Measurements from ENCODE around the gene UBE2E3.

Gene UBE2E3

DNA sequence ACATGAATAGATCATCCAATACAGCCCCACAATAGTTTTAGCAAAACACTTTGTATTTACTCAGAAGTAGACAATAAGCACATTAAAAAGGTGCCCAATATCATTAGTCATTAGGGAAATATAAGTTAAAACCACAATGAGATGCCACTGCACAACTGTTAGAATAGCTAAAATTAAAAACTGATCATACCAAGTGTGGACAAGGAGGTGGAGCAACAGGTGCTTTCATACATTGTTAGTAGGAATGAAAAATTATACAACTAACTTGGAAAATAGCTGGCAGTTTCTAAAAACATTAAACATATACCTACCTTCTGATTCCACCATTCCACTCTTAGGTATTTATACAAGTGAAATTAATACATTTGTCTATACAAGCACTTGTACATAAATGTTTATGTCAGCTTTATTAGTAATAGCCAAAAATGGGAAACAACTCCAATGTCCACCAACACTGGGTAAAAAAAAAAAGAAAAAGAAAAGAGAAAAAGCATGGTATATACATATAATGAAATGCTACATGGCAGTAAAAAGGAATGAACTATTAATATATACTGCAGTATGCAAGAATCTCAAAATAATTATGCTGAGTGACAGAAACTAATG lies 27.6 kb upstream of the UBE2E3 start:
- no peaks in the 10 kb centered on the region for H3K9me3 ChIP-seq (ENCODE audit: control insufficient read depth in 2 of 2, low read length in 2 of 2)
- no peak overlapping the region for H3K9ac ChIP-seq (ENCODE audit: low read length in 2 of 2)
- no peaks in the 10 kb centered on the region for H3K4me1 ChIP-seq (ENCODE audit: control insufficient read depth, insufficient read depth, low read length)
- no peaks in the 10 kb centered on the region for H3K36me3 ChIP-seq (ENCODE audit: control insufficient read depth in 2 of 2, insufficient read depth in 2 of 2, low read length in 2 of 2)
- H3K27ac ChIP-seq (ENCODE audit: low read length) = no peak overlapping the region
- no peaks in the 10 kb centered on the region for H3K27me3 ChIP-seq (ENCODE audit: control insufficient read depth in 1 of 2, insufficient read depth in 2 of 2, low read length in 2 of 2)
- no peak overlapping the region for H3K4me3 ChIP-seq (ENCODE audit: low read length in 2 of 2)

DNA sequence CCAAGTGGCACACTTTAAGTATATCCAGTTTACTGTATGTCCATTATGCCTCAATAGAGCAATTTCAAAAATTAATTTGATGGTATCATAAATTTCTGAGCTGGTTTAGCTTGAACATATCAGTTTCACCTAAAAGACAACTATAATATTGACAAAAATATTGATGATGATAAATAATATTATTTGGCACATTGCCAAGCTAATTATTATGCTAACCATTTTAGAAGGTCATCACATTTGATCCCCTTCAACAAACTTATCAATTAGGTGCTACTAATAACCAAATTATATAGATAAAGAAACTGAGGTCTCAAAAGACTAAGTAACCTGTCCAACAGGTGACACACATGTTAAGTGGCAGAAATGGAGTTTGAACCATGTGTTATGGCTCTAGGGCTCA lies 26.9 kb upstream of the UBE2E3 start:
- Histone ChIP-seq H3K27ac (ENCODE audit: low read length) (no peak overlapping the region), H3K36me3 (ENCODE audit: control insufficient read depth in 2 of 2, insufficient read depth in 2 of 2, low read length in 2 of 2) (no peaks in the 10 kb centered on the region), H3K9ac (ENCODE audit: low read length in 2 of 2) (no peak overlapping the region), H3K9me3 (ENCODE audit: control insufficient read depth in 2 of 2, low read length in 2 of 2) (no peaks in the 10 kb centered on the region), H3K4me1 (ENCODE audit: control insufficient read depth, insufficient read depth, low read length) (no peaks in the 10 kb centered on the region), H3K27me3 (ENCODE audit: control insufficient read depth in 1 of 2, insufficient read depth in 2 of 2, low read length in 2 of 2) (no peaks in the 10 kb centered on the region), H3K4me3 (ENCODE audit: low read length in 2 of 2) (no peak overlapping the region)

DNA sequence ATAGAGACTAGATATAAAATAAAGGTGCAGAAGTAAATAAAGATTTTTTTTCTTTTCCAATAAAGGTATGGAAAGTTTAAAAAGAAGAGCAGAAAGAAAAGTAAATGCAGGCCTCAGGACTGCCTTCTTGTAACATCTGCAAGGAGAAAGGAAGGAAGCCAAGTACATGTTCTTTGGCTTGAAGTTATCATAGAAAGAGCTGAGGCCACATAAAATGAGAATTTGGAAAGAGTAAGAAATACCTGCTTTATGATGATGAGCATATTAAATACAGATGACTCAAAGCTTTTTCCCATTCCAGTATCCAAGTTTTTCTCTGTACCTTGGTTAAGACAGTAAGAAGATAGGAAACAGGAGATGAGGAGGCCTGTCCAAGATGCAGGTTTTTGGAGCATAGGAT lies 25.3 kb upstream of the UBE2E3 start:
- Histone ChIP-seq H3K36me3 (ENCODE audit: control insufficient read depth in 2 of 2, insufficient read depth in 2 of 2, low read length in 2 of 2) (no peaks in the 10 kb centered on the region), H3K4me1 (ENCODE audit: control insufficient read depth, insufficient read depth, low read length) (no peaks in the 10 kb centered on the region), H3K27me3 (ENCODE audit: control insufficient read depth in 1 of 2, insufficient read depth in 2 of 2, low read length in 2 of 2) (no peaks in the 10 kb centered on the region), H3K9ac (ENCODE audit: low read length in 2 of 2) (no peak overlapping the region), H3K9me3 (ENCODE audit: control insufficient read depth in 2 of 2, low read length in 2 of 2) (no peaks in the 10 kb centered on the region), H3K4me3 (ENCODE audit: low read length in 2 of 2) (no peak overlapping the region), H3K27ac (ENCODE audit: low read length) (no peak overlapping the region)

DNA sequence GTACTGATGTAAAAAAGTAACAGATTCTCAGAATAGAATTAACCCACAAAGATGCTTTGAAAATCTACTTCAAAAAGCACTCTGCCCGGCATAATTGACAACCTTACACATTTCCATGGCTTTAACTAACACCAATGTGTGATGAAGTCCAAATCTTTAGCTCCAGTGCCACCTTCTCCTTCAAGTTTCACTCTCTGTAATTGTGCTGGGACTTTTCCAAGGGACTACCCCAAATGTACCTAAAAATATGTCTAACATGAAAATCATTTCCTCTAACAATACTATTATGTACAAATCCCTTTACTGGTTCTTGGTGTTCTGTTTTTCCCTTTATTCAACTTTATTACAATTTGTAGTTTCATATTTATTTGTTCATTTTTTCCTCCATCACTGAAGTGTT lies 20.6 kb upstream of the UBE2E3 start:
- Histone ChIP-seq H3K9ac (ENCODE audit: low read length in 2 of 2) (no peak overlapping the region), H3K27ac (ENCODE audit: low read length) (no peak overlapping the region), H3K4me1 (ENCODE audit: control insufficient read depth, insufficient read depth, low read length) (no peaks in the 10 kb centered on the region), H3K36me3 (ENCODE audit: control insufficient read depth in 2 of 2, insufficient read depth in 2 of 2, low read length in 2 of 2) (no peaks in the 10 kb centered on the region), H3K4me3 (ENCODE audit: low read length in 2 of 2) (no peak overlapping the region), H3K27me3 (ENCODE audit: control insufficient read depth in 1 of 2, insufficient read depth in 2 of 2, low read length in 2 of 2) (no peaks in the 10 kb centered on the region), H3K9me3 (ENCODE audit: control insufficient read depth in 2 of 2, low read length in 2 of 2) (no peaks in the 10 kb centered on the region)

DNA sequence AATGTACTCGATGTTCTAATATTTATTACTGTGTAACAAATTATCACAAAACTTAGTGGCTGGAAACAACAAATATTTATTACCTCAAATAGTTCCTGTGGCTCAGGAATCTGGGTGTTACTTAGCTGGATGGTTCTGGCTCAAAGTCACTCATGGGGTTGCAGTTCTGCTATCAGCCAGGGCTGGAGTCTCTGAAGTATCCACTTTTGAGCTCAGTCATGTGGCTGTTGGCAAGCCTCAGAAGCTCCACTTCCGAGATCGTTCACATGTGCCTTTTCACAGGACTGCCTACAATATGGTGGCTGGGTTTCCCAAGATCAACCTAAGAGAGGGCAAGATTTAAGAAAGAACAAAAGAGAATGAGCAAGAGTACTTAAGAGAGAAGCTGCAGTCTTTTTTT lies 19.4 kb upstream of the UBE2E3 start:
- H3K36me3 ChIP-seq (ENCODE audit: control insufficient read depth in 2 of 2, insufficient read depth in 2 of 2, low read length in 2 of 2) = no peaks in the 10 kb centered on the region
- no peaks in the 10 kb centered on the region for H3K9me3 ChIP-seq (ENCODE audit: control insufficient read depth in 2 of 2, low read length in 2 of 2)
- H3K4me3 ChIP-seq (ENCODE audit: low read length in 2 of 2) = no peak overlapping the region
- H3K27me3 ChIP-seq (ENCODE audit: control insufficient read depth in 1 of 2, insufficient read depth in 2 of 2, low read length in 2 of 2) = no peaks in the 10 kb centered on the region
- H3K9ac ChIP-seq (ENCODE audit: low read length in 2 of 2) = no peak overlapping the region
- no peaks in the 10 kb centered on the region for H3K4me1 ChIP-seq (ENCODE audit: control insufficient read depth, insufficient read depth, low read length)
- no peak overlapping the region for H3K27ac ChIP-seq (ENCODE audit: low read length)

DNA sequence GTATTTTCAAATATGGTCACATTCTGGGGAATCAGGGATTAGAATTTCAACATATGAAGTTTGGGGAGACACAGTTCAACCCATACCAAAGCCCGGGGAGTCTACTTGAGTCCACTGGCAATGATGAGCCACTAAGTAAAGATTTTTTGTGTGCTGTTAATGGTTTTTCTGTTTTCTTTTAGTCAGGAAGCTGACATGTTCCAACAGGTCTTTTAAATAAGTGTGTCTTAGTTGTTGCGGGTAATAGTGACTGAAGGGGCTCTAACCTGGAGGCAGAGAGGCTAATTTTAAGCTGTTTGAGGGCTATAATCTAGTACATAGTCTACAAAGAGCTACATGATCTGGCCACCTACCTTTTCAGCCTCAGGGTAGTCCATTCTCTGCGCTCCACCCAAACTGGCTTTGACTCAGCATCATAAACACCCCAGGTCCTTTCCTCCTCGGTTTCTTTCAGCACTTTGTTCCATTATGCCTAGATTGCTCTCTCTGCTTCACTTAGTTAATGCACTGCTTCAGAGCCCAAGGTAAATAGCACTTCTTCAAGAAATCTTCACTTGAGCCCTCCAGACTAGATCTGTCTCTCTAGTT lies 17.6 kb upstream of the UBE2E3 start:
- Histone ChIP-seq H3K27me3 (ENCODE audit: control insufficient read depth in 1 of 2, insufficient read depth in 2 of 2, low read length in 2 of 2) (no peaks in the 10 kb centered on the region), H3K36me3 (ENCODE audit: control insufficient read depth in 2 of 2, insufficient read depth in 2 of 2, low read length in 2 of 2) (no peaks in the 10 kb centered on the region), H3K9me3 (ENCODE audit: control insufficient read depth in 2 of 2, low read length in 2 of 2) (no peaks in the 10 kb centered on the region), H3K4me1 (ENCODE audit: control insufficient read depth, insufficient read depth, low read length) (no peaks in the 10 kb centered on the region), H3K9ac (ENCODE audit: low read length in 2 of 2) (no peak overlapping the region), H3K27ac (ENCODE audit: low read length) (no peak overlapping the region), H3K4me3 (ENCODE audit: low read length in 2 of 2) (no peak overlapping the region)

DNA sequence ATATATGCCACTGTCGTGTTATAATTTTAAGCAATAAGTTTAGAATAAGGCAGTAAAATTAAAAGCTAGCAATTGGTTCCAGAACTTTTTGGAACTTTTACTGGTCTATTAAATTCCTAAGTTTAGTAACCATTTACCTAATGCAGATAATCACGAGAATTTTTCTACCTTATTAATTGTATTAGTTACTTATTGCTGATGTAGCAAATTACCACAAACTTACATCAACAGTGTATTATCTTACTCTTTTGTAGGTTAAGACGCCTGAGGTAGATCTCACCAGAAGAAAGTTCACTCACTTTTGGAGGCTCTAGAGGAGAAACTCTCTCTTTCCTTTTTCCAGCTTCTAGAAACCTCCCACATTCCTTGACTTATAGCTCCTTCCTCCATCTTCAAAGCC lies 14.0 kb upstream of the UBE2E3 start:
- Histone ChIP-seq H3K27ac (ENCODE audit: low read length) (no peak overlapping the region), H3K4me1 (ENCODE audit: control insufficient read depth, insufficient read depth, low read length) (no peaks in the 10 kb centered on the region), H3K27me3 (ENCODE audit: control insufficient read depth in 1 of 2, insufficient read depth in 2 of 2, low read length in 2 of 2) (no peaks in the 10 kb centered on the region), H3K9ac (ENCODE audit: low read length in 2 of 2) (no peak overlapping the region), H3K9me3 (ENCODE audit: control insufficient read depth in 2 of 2, low read length in 2 of 2) (no peaks in the 10 kb centered on the region), H3K4me3 (ENCODE audit: low read length in 2 of 2) (no peak overlapping the region), H3K36me3 (ENCODE audit: control insufficient read depth in 2 of 2, insufficient read depth in 2 of 2, low read length in 2 of 2) (no peaks in the 10 kb centered on the region)

DNA sequence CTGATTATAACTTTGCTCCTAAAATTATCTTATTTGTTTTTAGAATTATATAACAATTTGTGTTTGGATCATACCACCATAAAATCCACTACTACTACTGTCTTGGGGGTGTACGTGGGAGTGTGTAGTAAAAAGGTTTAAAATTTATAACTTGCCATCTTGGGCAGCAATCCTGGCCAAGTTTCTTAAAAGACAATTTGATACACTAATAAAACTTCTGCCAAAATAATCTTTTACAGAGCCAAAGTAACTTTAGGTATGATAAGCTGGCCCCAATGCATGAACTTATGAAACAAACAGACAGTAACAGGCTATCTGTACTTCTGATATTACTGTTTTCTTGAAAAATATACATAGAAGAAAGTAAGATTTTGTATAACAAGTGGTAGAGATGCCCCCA lies 11.3 kb upstream of the UBE2E3 start:
- no peak overlapping the region for H3K27ac ChIP-seq (ENCODE audit: low read length)
- no peaks in the 10 kb centered on the region for H3K36me3 ChIP-seq (ENCODE audit: control insufficient read depth in 2 of 2, insufficient read depth in 2 of 2, low read length in 2 of 2)
- no peaks in the 10 kb centered on the region for H3K4me1 ChIP-seq (ENCODE audit: control insufficient read depth, insufficient read depth, low read length)
- H3K9me3 ChIP-seq (ENCODE audit: control insufficient read depth in 2 of 2, low read length in 2 of 2) = no peaks in the 10 kb centered on the region
- H3K9ac ChIP-seq (ENCODE audit: low read length in 2 of 2) = no peak overlapping the region
- H3K4me3 ChIP-seq (ENCODE audit: low read length in 2 of 2) = no peak overlapping the region
- H3K27me3 ChIP-seq (ENCODE audit: control insufficient read depth in 1 of 2, insufficient read depth in 2 of 2, low read length in 2 of 2) = no peaks in the 10 kb centered on the region

DNA sequence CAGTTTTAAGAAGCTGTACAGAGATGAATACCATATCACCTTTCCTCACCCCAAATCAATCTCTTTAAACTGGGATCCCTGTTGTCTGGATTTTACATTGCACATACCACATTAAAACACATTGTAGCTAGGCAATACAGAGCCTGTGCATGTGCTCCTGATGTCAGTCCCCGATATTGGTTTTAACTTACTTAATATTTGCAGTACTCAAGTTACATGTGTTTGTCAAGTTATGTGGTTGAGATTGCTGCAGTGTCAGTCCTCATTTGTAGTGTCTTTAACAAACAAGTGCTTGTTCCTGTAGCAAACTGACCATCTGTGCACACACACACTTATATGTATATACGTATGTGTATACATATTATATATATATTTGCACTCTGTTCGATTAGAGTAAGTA lies 10.4 kb upstream of the UBE2E3 start:
- H3K27ac ChIP-seq (ENCODE audit: low read length) = no peak overlapping the region

DNA sequence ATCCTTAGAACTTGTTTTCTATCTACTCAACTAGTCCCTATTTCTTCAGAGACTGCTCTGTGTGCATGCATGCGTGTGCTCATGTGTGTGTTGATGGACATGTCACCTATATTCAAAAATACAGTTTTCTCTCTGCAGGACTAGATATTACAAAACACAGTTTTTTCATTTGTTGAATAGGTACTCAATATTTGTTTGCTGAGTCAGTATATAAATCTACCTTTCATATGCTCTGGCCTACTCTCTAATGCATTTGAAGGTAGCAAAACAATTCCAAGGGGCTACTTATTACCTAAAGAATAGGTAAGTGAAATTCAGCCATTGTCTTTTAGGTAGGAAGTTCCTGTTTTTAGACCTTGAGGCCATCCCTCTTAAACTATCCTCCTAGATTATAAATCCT lies 8.6 kb upstream of the UBE2E3 start:
- H3K9me3 ChIP-seq (ENCODE audit: control insufficient read depth in 2 of 2, low read length in 2 of 2) = no peaks in the 10 kb centered on the region
- H3K36me3 ChIP-seq (ENCODE audit: control insufficient read depth in 2 of 2, insufficient read depth in 2 of 2, low read length in 2 of 2) = no peaks in the 10 kb centered on the region
- H3K27ac ChIP-seq (ENCODE audit: low read length) = no peak overlapping the region
- no peaks in the 10 kb centered on the region for H3K4me1 ChIP-seq (ENCODE audit: control insufficient read depth, insufficient read depth, low read length)
- H3K4me3 ChIP-seq (ENCODE audit: low read length in 2 of 2) = no peak overlapping the region
- H3K27me3 ChIP-seq (ENCODE audit: control insufficient read depth in 1 of 2, insufficient read depth in 2 of 2, low read length in 2 of 2) = no peaks in the 10 kb centered on the region
- H3K9ac ChIP-seq (ENCODE audit: low read length in 2 of 2) = no peak overlapping the region

More for the DNA sequence above, 10.4 kb upstream of the UBE2E3 start:
- Histone ChIP-seq H3K36me3 (ENCODE audit: control insufficient read depth in 2 of 2, insufficient read depth in 2 of 2, low read length in 2 of 2) (no peaks in the 10 kb centered on the region), H3K4me3 (ENCODE audit: low read length in 2 of 2) (no peak overlapping the region), H3K9me3 (ENCODE audit: control insufficient read depth in 2 of 2, low read length in 2 of 2) (no peaks in the 10 kb centered on the region), H3K9ac (ENCODE audit: low read length in 2 of 2) (no peak overlapping the region), H3K27me3 (ENCODE audit: control insufficient read depth in 1 of 2, insufficient read depth in 2 of 2, low read length in 2 of 2) (no peaks in the 10 kb centered on the region), H3K4me1 (ENCODE audit: control insufficient read depth, insufficient read depth, low read length) (no peaks in the 10 kb centered on the region)

DNA sequence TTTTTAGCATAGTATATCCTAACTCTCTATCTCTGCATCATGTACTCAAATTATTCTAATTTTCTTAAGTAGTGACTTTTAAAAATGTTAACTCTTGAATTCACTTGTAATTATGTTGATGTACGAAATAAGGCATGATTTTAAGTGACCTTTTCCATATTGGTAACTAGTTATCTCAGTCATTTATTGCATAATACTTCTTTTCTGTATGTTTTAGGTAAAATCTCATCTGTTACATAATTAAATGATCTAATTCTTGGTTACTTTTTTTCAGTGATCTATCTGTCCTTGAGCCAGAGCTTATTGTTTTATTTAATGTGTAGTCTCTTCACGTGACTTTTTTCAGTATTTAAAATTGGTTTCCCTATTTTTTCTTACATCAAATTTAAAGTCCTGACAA lies 4.8 kb upstream of the UBE2E3 start:
- no peaks in the 10 kb centered on the region for H3K4me1 ChIP-seq (ENCODE audit: control insufficient read depth, insufficient read depth, low read length)
- no peak overlapping the region for H3K4me3 ChIP-seq (ENCODE audit: low read length in 2 of 2)
- no peaks in the 10 kb centered on the region for H3K27me3 ChIP-seq (ENCODE audit: control insufficient read depth in 1 of 2, insufficient read depth in 2 of 2, low read length in 2 of 2)
- H3K9me3 ChIP-seq (ENCODE audit: control insufficient read depth in 2 of 2, low read length in 2 of 2) = no peaks in the 10 kb centered on the region
- H3K9ac ChIP-seq (ENCODE audit: low read length in 2 of 2) = no peak overlapping the region
- no peak overlapping the region for H3K27ac ChIP-seq (ENCODE audit: low read length)
- no peaks in the 10 kb centered on the region for H3K36me3 ChIP-seq (ENCODE audit: control insufficient read depth in 2 of 2, insufficient read depth in 2 of 2, low read length in 2 of 2)
